H1 (cell line): ENCODE results near the gene DYSF. TPM values are rescaled to one million over a fixed set of nuclear protein-coding genes. Genes with fewer than 3 reads are reported as not detected.

ENCODE experiments used
- CBX8 ChIP-seq: fragments of 300-800, 300-1000 bp; sonication (generic); IDR thresholded peaks from 2 replicates; pipeline ENCODE4 v1.7.1; 2016; ENCODE audit warnings: low read depth, low read length, borderline replicate concordance
- CHD7 ChIP-seq: fragments of 300-600 bp; sonication (generic); IDR thresholded peaks from 2 replicates; pipeline ENCODE4 v1.7.1; 2012; ENCODE audit warnings: low read length, moderate library complexity, mild to moderate bottlenecking, inconsistent platforms; ENCODE audit not compliant: insufficient replicate concordance
- POLR2A ChIP-seq, 2 experiments: IDR thresholded peaks; 1 replicate in 1 of 2; 2 replicates in 1 of 2; pipeline ENCODE4 v1.6.1; 2011; ENCODE audit warnings: low read depth in 2 of 2, low read length in 2 of 2, mild to moderate bottlenecking in 2 of 2; ENCODE audit errors: control extremely low read depth in 1 of 2
- RNF2 ChIP-seq: fragments of 200-900, 300-1000 bp; sonication (generic); IDR thresholded peaks from 2 replicates; pipeline ENCODE4 v1.7.1; 2016; ENCODE audit warnings: borderline replicate concordance, low read depth, mild to moderate bottlenecking, antibody characterized with exemption, low read length; ENCODE audit not compliant: poor library complexity, severe bottlenecking; ENCODE audit errors: missing control alignments
- polyA plus RNA-seq, 7 experiments: library from polyadenylated mRNA; depleted of rRNA in 3 of 7; stranded (reverse) in 5 of 7; unstranded in 2 of 7; fragments of >200 nt in 5 of 7; fragments of 200-250 nt in 2 of 7; gene quantifications; 1 replicate in 5 of 7; 2 replicates in 1 of 7; 4 replicates in 1 of 7; pipeline versions ENCODE4 v1.2.1 to v1.2.3, GENCODE V29; 2011 to 2013; ENCODE audit warnings: missing spikeins in 2 of 7, mixed read lengths in 2 of 7
- total RNA-seq: library from RNA; stranded (reverse); fragmentation: NEBNext Ultra II Directional; extraction: Animal tissue kit (Norgen Biotek cat#: 25700); gene quantifications from 2 replicates; pipeline ENCODE4 v1.2.1, GENCODE V29; 2021

DYSF gene
- total and polyA plus RNA-seq, 2 of the 8 experiments (the other 6 are each of a cell fraction or from before 2014, with no cell fraction given): 5.8 to 7.1 TPM

- no peak for TF ChIP-seq CHD7
- TF ChIP-seq POLR2A (IDR thresholded peaks at IDR 0.05; ENCODE audit: control extremely low read depth in 1 of 2, low read depth in 2 of 2, low read length in 2 of 2): no peak
- TF ChIP-seq RNF2: no peak
- no peak for TF ChIP-seq CBX8
These were observed 12.0 kb downstream of the DYSF start (continued) for GRCh38 chr2:71465356-71465755.
